Right lobe of liver (tissue), 4 donors: ENCODE data around the gene SRCIN1.

ENCODE experiments used
- CTCF ChIP-seq, 4 donors: fragments of 200-600 bp in 3 of 4; fragments of 450-650 bp in 1 of 4; IDR thresholded peaks; one replicate each; pipeline versions ENCODE4 v1.5.1 to v1.8.0; 2016 to 2022; ENCODE audit warnings: antibody characterized with exemption in 4 of 4, mild to moderate bottlenecking in 2 of 4
- POLR2A ChIP-seq: fragments of 450-650 bp; IDR thresholded peaks from one replicate; pipeline ENCODE4 v1.6.1; 2017; ENCODE audit warnings: antibody characterized with exemption, mild to moderate bottlenecking
- donor health status: DM: no; HTN: no; CAD: no.
- donor health status: DM: no; HTN: no; CAD: no.
- donor health status: DM: no; HTN: yes; CAD: no.

- TF ChIP-seq CTCF (IDR thresholded peaks at IDR 0.05) (no peak), POLR2A (no peak)
Measured at GRCh38 chr17:38595892-38596291, 9.9 kb downstream of the SRCIN1 start.
